Measurements from ENCODE around the gene PPP3R2. TPM values are rescaled to one million over a fixed set of nuclear protein-coding genes. Genes with fewer than 3 reads are reported as not detected.

Gene PPP3R2
- total RNA-seq, 1 donor: not detected

Other genes with a start within 250 kb of the PPP3R2 start
- under 0.01 TPM in 1 of 2 replicates, not detected in the other for gene BAAT, start 210.0 kb downstream of the PPP3R2 start, total RNA-seq
- gene MRPL50, start 196.4 kb downstream of the PPP3R2 start, total RNA-seq: 11.9 and 17.3 TPM in 2 replicates
- gene ZNF189, start 196.1 kb downstream of the PPP3R2 start, total RNA-seq: 16.4 and 23.7 TPM in 2 replicates
- gene ALDOB, start 159.2 kb downstream of the PPP3R2 start, total RNA-seq: not detected in 2 replicates
- gene RNF20, start 61.1 kb downstream of the PPP3R2 start, total RNA-seq: 20.9 and 22.9 TPM in 2 replicates
- not detected in 2 replicates for gene GRIN3A, start 143.7 kb upstream of the PPP3R2 start, total RNA-seq